Adrenal gland (tissue), 12 donors: Measurements from ENCODE around the gene KIF5A. TPM values are rescaled to one million over a fixed set of nuclear protein-coding genes. Genes with fewer than 3 reads are reported as not detected.
"Not testable (repeated sequence)": the region's sequence is repeated elsewhere in the genome, so short reads cannot be mapped to it uniquely, and the experiment has no call there.

Experiments used
- DNase-seq, 7 donors: peaks; one replicate each; pipeline ENCODE4 v3.0.0-alpha.2; 2019 to 2020
- H3K27ac ChIP-seq, 5 donors: fragments of 200-600 bp; sonication (generic) in 4 of 5; 1 replicate in 3 of 5; 2 replicates in 2 of 5; pipeline versions ENCODE4 v1.5.1 to v1.8.0; 2016 to 2020; ENCODE audit warnings: mild to moderate bottlenecking in 1 of 5
- H3K27me3 ChIP-seq: fragments of 200-600 bp; 2 replicates; pipeline ENCODE4 v1.8.0; 2021
- H3K36me3 ChIP-seq, 2 donors: fragments of 200-600 bp; replicated peaks in 1 of 2; 1 replicate in 1 of 2; 2 replicates in 1 of 2; pipeline versions ENCODE4 v1.5.1 to v1.8.0; 2018 to 2022
- H3K4me1 ChIP-seq, 2 donors: fragments of 200-600 bp; replicated peaks in 1 of 2; 1 replicate in 1 of 2; 2 replicates in 1 of 2; pipeline versions ENCODE4 v1.5.1 to v1.8.0; 2018 to 2021
- H3K4me3 ChIP-seq, 4 donors: fragments of 200-600 bp; sonication (generic) in 3 of 4; one replicate each; pipeline ENCODE4 v1.5.1; 2016 to 2018
- H3K9me3 ChIP-seq, 3 donors: fragments of 200-600 bp; sonication (generic) in 1 of 3; replicated peaks in 1 of 3; 1 replicate in 2 of 3; 2 replicates in 1 of 3; pipeline versions ENCODE4 v1.5.1 to v1.8.0; 2016 to 2021
- POLR2A ChIP-seq, 2 donors: fragments of 450-650 bp; IDR thresholded peaks; one replicate each; pipeline ENCODE4 v1.6.1; 2017; ENCODE audit warnings: antibody characterized with exemption in 2 of 2, mild to moderate bottlenecking in 2 of 2, moderate library complexity in 1 of 2
- WGBS, 4 donors: extraction: QIAGEN DNeasy Blood & Tissue Kit in 2 of 4; methylation state at CpG; one replicate each; pipeline versions ENCODE4 v1.1.5 to v1.1.7; 2013 to 2017; 5-methylcytosine and 5-hydroxymethylcytosine counted together
- intact Hi-C, 2 donors: fragments of 100-400 bp; cut with DNase I; formaldehyde crosslinking; loops; one replicate each; pipeline versions ENCODE4 v1.14.1 to v1.15.0; 2022 to 2023
- polyA plus RNA-seq, 3 donors: library from polyadenylated mRNA; stranded (reverse); fragments of 200-250 nt in 2 of 3; fragments of 350-450 nt in 1 of 3; fragmentation: Illumina TruSeq in 1 of 3; extraction: RNeasy Lipid Tissue Mini Kit (QIAGEN cat#74804) in 1 of 3; gene quantifications; one replicate each; pipeline ENCODE4 v1.2.3, GENCODE V29; 2013 to 2014
- total RNA-seq, 9 donors: library from RNA; depleted of rRNA in 4 of 9; stranded (reverse); fragments of >200 nt in 4 of 9; fragments of 120-200 nt in 1 of 9; fragmentation: NEBNext Ultra II Directional in 1 of 9; extraction: Animal tissue kit (Norgen Biotek cat#: 25700) in 1 of 9; gene quantifications; one replicate each; pipeline versions ENCODE4 v1.1.0 to v1.2.4, GENCODE V29; 2013 to 2023
- TF ChIP-seq, protein P1 (sequence below), 6 experiments: fragments of 450-650 bp in 4 of 6; fragments of 200-600 bp in 2 of 6; sonication (generic) in 1 of 6; IDR thresholded peaks; 1 replicate in 5 of 6; 2 replicates in 1 of 6; pipeline versions ENCODE4 v1.5.1 to v1.8.0; 2016 to 2021; ENCODE audit warnings: antibody characterized with exemption in 6 of 6, mild to moderate bottlenecking in 2 of 6, moderate library complexity in 1 of 6
- donor health status: healthy with polysubstance abuse.
- donor health status: Bipolar disorder and iron deficiency.
- donor health status: DM: yes; HTN: yes; CAD: no.
- donor health status: DM: no; HTN: no; CAD: no.
- donor health status: DM: no; HTN: no; CAD: no.
- donor health status: DM: yes; HTN: yes; CAD: no.

KIF5A gene
- total and polyA plus RNA-seq, 12 donors, result 0.32 to 7.6 (median 2.1) TPM; not detected in 1

DNA sequence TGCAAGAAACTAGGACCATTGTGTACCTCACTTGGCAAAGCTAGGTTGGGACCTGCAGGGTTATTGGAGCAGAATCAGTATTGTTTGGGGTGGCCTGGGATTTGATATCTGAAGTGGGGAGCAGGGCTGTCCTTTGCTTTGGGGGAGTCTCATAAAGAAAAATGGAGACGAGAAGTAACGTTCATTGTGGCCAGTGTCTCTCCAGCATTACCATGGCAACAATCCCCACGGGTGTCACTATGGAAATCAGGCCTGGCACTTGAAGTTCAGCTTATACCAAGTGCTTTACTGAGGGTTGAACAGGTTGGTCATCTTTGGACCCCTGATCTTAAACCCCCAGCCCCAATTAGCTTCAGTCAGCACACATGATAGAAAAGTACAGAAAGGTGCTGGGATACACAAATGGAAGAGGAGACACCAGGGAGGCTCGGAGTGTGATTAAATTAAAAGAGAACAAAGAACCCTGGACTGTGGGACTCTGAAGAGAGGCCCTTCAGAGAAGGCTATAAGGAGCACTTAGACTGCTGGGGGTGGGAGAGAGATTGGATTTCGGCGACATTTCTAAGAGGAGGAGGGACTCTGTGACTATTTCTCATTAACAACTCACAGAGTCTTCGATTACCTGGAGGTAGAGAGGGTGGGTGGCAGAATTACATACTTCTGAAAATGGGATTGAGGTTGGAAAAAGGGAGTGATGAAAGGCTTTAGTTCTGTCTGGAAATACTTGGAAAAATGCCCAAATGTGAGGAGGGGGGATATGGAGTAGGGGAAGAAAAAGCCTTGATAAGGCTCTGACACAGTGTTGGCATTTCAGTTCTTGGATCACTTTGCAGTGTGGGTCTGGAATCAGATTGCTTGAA is 3.7 kb downstream of the KIF5A start:
- Histone ChIP-seq H3K27ac (no peak overlapping the region), H3K9me3 (no peaks in the 10 kb centered on the region), H3K4me1 (peaks cover 0 to 6% of the 10 kb centered on the region in 2 donors), H3K36me3 (no peaks in the 10 kb centered on the region), H3K27me3 (peaks cover 8% of the 10 kb centered on the region), H3K4me3 (no peak overlapping the region)
- no peak for DNase-seq
- intact Hi-C loops, result no loop called here
- TF ChIP-seq, protein P1, sequence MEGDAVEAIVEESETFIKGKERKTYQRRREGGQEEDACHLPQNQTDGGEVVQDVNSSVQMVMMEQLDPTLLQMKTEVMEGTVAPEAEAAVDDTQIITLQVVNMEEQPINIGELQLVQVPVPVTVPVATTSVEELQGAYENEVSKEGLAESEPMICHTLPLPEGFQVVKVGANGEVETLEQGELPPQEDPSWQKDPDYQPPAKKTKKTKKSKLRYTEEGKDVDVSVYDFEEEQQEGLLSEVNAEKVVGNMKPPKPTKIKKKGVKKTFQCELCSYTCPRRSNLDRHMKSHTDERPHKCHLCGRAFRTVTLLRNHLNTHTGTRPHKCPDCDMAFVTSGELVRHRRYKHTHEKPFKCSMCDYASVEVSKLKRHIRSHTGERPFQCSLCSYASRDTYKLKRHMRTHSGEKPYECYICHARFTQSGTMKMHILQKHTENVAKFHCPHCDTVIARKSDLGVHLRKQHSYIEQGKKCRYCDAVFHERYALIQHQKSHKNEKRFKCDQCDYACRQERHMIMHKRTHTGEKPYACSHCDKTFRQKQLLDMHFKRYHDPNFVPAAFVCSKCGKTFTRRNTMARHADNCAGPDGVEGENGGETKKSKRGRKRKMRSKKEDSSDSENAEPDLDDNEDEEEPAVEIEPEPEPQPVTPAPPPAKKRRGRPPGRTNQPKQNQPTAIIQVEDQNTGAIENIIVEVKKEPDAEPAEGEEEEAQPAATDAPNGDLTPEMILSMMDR (IDR thresholded peaks at IDR 0.05), result no peak
- no peak for TF ChIP-seq POLR2A (IDR thresholded peaks at IDR 0.05)
- WGBS, 4 donors, result 62 to 69% (median 68%) methylated on average over 7 of the region's 7 CpGs

DNA sequence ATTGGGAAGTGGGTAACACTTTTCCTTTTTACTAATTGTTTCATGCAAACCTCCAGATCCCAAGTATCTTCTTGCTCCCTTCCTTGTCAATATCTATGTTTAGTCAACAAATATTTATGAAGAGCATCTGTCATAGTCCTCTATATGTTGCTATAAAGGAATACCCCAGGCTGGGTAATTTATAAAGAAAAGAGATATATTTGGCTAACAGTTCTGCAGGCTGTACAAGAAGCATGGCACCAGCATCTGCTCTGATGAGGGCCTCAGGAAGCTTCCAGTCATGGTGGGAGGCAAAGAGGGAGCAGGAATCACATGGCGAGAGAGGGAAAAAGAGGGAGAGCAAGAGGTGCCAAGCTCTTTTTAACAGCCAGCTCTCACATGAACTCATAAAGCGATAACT is 4.6 kb downstream of the KIF5A start:
- no peaks in the 10 kb centered on the region for H3K9me3 ChIP-seq
- no peaks in the 10 kb centered on the region for H3K36me3 ChIP-seq
- peaks cover 8% of the 10 kb centered on the region for H3K27me3 ChIP-seq
- 91 to 98% (median 95%) methylated on average over 2 of the region's 2 CpGs for WGBS, 4 donors
- DNase-seq, result no peak
- peaks cover 0 to 6% of the 10 kb centered on the region in 2 donors for H3K4me1 ChIP-seq
- no peak for TF ChIP-seq POLR2A (IDR thresholded peaks at IDR 0.05)
- no peak overlapping the region for H3K4me3 ChIP-seq
- intact Hi-C loops, result no loop called here
- H3K27ac ChIP-seq, result no peak overlapping the region

DNA sequence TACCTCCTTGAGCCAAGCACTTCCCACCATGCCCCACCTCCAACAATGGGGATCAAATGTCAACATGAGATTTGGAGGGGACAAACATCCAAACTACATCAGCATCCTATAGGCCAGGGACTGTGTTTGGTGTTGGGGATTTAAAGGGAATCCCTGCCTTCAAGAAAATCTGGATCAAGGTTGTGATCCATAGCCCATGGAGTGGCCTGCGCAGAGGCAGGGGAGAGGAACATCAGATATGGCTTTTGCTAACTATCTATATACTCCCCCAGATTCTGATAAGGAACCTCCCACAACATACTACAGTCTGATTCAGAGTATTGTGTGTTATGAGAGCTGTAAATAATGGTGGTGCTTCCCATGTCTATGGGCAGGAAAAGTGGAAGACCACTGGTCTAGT is 5.1 kb downstream of the KIF5A start:
- peaks cover 0 to 4% of the 10 kb centered on the region in 2 donors for H3K4me1 ChIP-seq
- H3K9me3 ChIP-seq, result no peaks in the 10 kb centered on the region
- TF ChIP-seq, protein P1 (IDR thresholded peaks at IDR 0.05), result no peak
- no peak for TF ChIP-seq POLR2A (IDR thresholded peaks at IDR 0.05)
- no peak for DNase-seq
- H3K4me3 ChIP-seq, result no peak overlapping the region
- no peaks in the 10 kb centered on the region for H3K36me3 ChIP-seq
- 92 to 100% (median 100%) methylated on average over 1 of the region's 1 CpG for WGBS, 4 donors
- intact Hi-C loops, result no loop called here
- no peak overlapping the region for H3K27ac ChIP-seq
- H3K27me3 ChIP-seq, result peaks cover 7% of the 10 kb centered on the region

DNA sequence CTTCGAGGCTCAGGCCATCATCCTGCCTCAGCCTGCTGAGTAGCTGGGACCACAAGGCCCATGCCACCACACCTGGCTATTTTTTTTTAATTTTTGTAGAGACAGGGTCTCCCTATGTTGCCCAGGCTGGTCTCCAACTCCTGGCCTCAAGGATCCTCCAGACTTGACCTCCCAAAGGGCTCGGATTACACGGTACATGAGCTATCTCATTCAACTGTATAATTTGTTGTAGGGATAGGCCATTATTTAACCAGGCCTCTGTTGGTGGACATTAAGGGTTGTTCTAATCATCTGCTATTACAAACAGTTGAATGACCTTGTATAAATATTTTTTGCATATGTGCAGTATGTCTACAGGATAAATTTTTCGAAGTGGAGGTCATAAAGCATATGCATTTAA is 9.0 kb downstream of the KIF5A start:
- no peaks in the 10 kb centered on the region for H3K4me1 ChIP-seq
- intact Hi-C loops, result no loop called here
- H3K4me3 ChIP-seq, result no peak overlapping the region
- no peaks in the 10 kb centered on the region for H3K27me3 ChIP-seq
- no peaks in the 10 kb centered on the region for H3K9me3 ChIP-seq
- H3K27ac ChIP-seq, result no peak overlapping the region
- TF ChIP-seq POLR2A (IDR thresholded peaks at IDR 0.05), result no peak
- TF ChIP-seq, protein P1 (IDR thresholded peaks at IDR 0.05), result no peak
- DNase-seq, result no peak
- H3K36me3 ChIP-seq, result no peaks in the 10 kb centered on the region
- 77 to 85% (median 83%) methylated on average over 4 of the region's 4 CpGs for WGBS, 4 donors

DNA sequence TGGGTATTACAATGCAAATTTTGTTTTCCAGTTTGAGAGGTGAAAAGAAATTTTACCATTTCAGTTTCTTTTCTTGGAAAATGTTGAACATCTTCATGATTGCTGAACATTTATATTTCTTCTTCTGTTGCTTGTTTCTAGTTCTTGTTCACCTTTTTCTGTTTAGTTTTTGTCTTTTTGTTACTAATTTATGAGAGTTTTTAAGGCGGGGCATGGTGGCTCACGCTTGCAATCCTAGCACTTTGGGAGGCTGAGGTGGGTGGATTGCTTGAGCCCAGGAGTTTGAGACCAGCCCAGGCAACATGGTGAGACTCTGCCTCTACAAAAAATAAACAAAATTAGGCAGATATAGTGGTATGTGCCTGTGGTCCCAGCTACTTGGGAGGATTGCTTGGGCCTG is 10.7 kb downstream of the KIF5A start:
- 80 to 96% (median 93%) methylated on average over 2 of the region's 2 CpGs for WGBS, 4 donors
- no peaks in the 10 kb centered on the region for H3K4me1 ChIP-seq
- no peaks in the 10 kb centered on the region for H3K27me3 ChIP-seq
- no peak overlapping the region for H3K4me3 ChIP-seq
- H3K36me3 ChIP-seq, result no peaks in the 10 kb centered on the region
- no peak overlapping the region for H3K27ac ChIP-seq
- no peak for TF ChIP-seq POLR2A (IDR thresholded peaks at IDR 0.05)
- intact Hi-C loops, result no loop called here
- H3K9me3 ChIP-seq, result no peaks in the 10 kb centered on the region
- no peak for DNase-seq

DNA sequence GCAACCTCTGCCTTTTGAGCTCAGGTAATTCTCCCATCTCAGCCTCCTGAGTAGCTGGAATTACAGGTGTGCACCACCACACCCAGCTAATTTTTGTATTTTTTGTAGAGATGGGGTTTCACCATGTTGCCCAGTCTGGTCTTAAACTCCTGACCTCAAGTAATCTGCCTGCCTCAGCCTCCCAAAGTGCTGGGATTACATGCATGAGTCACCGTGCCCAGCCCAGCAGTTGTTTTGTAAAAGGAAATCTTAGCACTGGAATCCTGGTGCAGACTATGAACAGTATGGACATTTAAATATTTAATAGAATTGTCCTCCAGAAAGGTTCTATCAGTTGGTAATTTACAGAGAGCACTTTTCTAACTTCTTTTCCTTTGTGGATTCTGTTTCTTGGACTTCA is 11.3 kb downstream of the KIF5A start:
- intact Hi-C loops, H3K4me1 ChIP-seq, H3K9me3 ChIP-seq, H3K27ac ChIP-seq, H3K36me3 ChIP-seq, H3K4me3 ChIP-seq, DNase-seq, H3K27me3 ChIP-seq: not testable (repeated sequence)
- 71 to 83% (median 72%) methylated on average over 1 of the region's 1 CpG for WGBS, 4 donors
